ENCODE measurements around the gene BHLHA9.
"Not testable (repeated sequence)": the region's sequence is repeated elsewhere in the genome, so short reads cannot be mapped to it uniquely, and the experiment has no call there.

The BHLHA9 gene

DNA sequence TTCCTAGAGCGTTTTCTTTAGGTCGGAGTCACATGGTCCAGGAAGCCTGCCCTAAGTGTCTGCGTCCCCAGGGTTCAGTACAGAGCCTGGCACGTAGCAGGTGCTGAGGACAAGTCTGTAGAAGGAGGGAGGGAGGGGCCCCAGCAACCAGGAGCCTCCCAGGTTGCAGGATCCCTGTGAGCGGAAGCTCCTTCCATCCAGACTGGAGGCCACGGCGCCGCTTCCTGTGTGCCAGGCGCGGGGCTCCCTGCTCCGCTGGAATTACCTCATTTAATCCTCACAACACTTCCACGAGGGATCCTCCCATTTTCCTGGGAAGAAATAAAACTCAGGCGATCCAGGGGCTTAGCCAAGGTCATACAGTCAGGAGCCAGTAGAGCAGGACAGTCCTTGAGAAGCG, 31.3 kb downstream of the BHLHA9 start:
- no peaks in the 10 kb centered on the region for H3K36me3 ChIP-seq (ENCODE audit: control insufficient read depth, insufficient read depth, low read length)
- peaks cover 10% of the 10 kb centered on the region for H3K4me1 ChIP-seq (ENCODE audit: control insufficient read depth, insufficient read depth, low read length)
- H3K9ac ChIP-seq (ENCODE audit: low read length) = no peak overlapping the region
- no peaks in the 10 kb centered on the region for H3K9me3 ChIP-seq (ENCODE audit: control insufficient read depth, insufficient read depth, low read depth, low read length)
- H3K27me3 ChIP-seq (ENCODE audit: control insufficient read depth, insufficient read depth, low read length) = peaks cover 21% of the 10 kb centered on the region
- no peak overlapping the region for H3K27ac ChIP-seq (ENCODE audit: low read depth, low read length)
- H3K4me3 ChIP-seq (ENCODE audit: low read depth, low read length) = no peak overlapping the region

DNA sequence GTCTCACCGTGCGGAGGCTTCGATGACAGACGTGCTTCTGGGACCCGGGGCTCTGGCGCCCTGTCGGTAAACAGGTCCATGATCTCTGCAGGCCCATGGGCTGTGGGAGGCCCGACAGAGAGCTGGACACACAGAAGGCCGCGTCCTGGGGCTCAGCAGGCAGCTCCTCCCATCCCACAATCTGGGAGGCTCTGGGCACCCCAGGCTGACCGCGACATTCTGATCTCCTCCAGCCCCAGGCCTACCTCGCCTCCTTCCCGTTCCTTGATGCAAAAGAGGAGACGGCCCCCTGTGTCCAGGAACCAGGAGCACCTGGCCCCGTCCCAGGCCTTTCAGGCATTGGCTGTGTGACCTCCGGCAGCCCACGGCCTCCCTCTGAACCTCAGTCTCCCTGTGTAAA, 32.5 kb downstream of the BHLHA9 start:
- H3K27ac ChIP-seq (ENCODE audit: low read depth, low read length) = no peak overlapping the region
- H3K4me1 ChIP-seq (ENCODE audit: control insufficient read depth, insufficient read depth, low read length) = peaks cover 10% of the 10 kb centered on the region
- H3K27me3 ChIP-seq (ENCODE audit: control insufficient read depth, insufficient read depth, low read length) = peaks cover 28% of the 10 kb centered on the region
- H3K36me3 ChIP-seq (ENCODE audit: control insufficient read depth, insufficient read depth, low read length) = no peaks in the 10 kb centered on the region
- H3K9me3 ChIP-seq (ENCODE audit: control insufficient read depth, insufficient read depth, low read depth, low read length) = no peaks in the 10 kb centered on the region
- H3K4me3 ChIP-seq (ENCODE audit: low read depth, low read length) = no peak overlapping the region
- no peak overlapping the region for H3K9ac ChIP-seq (ENCODE audit: low read length)

DNA sequence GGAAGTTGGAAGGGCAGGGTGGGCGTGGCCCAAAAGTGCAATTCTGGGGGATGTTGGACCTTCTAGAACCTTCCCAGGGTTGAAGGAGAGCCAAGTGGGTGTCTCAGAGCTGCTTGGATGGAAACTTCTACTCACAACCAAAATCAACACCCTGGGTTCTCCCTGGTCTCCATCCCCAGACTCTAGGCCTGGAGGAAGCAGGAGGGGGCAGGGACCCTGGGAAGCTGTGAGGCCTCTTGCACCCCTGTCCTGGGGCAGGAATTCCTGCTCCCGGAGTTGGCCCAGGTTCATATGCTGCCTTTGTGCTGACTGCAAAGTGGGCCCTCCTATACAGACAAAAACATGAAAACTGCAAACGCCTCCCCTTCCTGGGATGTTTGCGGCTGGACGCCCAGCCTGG, 34.3 kb downstream of the BHLHA9 start:
- Histone ChIP-seq H3K27me3 (ENCODE audit: control insufficient read depth, insufficient read depth, low read length) (peaks cover 14% of the 10 kb centered on the region; the same call in 1 of the 2 replicates), H3K9me3 (ENCODE audit: control insufficient read depth, insufficient read depth, low read depth, low read length) (no peaks in the 10 kb centered on the region), H3K4me3 (ENCODE audit: low read depth, low read length) (no peak overlapping the region), H3K36me3 (ENCODE audit: control insufficient read depth, insufficient read depth, low read length) (no peaks in the 10 kb centered on the region), H3K9ac (ENCODE audit: low read length) (no peak overlapping the region), H3K4me1 (ENCODE audit: control insufficient read depth, insufficient read depth, low read length) (no peaks in the 10 kb centered on the region), H3K27ac (ENCODE audit: low read depth, low read length) (no peak overlapping the region)

DNA sequence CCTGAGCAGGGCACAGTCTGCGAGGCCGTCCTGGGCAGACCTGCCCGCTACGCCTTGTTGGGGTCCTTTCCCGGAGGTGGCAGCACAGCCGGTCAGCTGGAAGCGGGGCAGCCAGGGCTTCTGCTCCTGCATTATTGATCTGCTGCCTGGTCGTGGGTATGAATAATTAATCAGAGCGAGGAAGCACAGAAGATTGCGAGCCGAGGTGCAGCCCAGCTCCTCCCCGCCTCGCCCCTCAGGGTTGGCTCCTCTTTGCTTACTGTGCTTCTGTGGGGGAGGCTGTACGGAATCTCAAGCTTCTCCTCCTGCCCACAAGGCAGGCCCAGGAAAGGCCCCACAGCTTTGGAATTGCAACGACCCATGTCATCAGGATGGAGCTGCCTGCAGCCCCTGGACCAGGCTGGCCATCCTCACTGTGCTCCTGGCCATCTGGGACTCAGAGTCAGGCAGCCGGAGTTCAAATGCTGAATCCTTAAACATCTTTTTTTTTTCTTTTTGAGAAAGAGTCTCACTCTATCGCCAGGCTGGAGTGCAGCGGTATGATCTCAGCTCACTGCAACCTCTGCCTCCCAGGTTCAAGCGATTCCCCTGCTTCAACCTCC, 34.8 kb downstream of the BHLHA9 start:
- H3K27ac ChIP-seq (ENCODE audit: low read depth, low read length) = no peak overlapping the region
- peaks cover 12% of the 10 kb centered on the region; the same call in 1 of the 2 replicates for H3K27me3 ChIP-seq (ENCODE audit: control insufficient read depth, insufficient read depth, low read length)
- H3K36me3 ChIP-seq (ENCODE audit: control insufficient read depth, insufficient read depth, low read length) = no peaks in the 10 kb centered on the region
- H3K9ac ChIP-seq (ENCODE audit: low read length) = no peak overlapping the region
- no peaks in the 10 kb centered on the region for H3K4me1 ChIP-seq (ENCODE audit: control insufficient read depth, insufficient read depth, low read length)
- H3K9me3 ChIP-seq (ENCODE audit: control insufficient read depth, insufficient read depth, low read depth, low read length) = no peaks in the 10 kb centered on the region
- no peak overlapping the region for H3K4me3 ChIP-seq (ENCODE audit: low read depth, low read length)

DNA sequence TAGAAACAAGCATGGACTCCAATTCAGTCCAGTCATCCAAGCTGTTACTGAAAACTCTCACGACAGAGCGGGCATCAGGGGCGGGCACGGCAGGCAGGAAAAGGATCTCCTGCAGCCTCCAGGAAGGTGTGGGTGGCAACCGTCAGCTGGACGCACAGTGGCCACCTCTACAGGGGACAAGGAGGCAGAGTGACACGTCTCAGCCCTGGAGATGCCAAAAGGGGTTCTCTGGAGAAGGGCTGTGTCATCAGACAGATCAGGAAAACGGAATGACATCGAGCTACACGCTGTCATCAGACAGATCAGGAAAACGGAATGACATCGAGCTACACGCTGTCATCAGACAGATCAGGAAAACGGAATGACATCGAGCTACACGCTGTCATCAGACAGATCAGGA, 37.6 kb downstream of the BHLHA9 start:
- peaks cover 25% of the 10 kb centered on the region; the same call in 1 of the 2 replicates for H3K27me3 ChIP-seq (ENCODE audit: control insufficient read depth, insufficient read depth, low read length)
- not testable (repeated sequence) for H3K27ac ChIP-seq (ENCODE audit: low read depth, low read length); H3K36me3 ChIP-seq (ENCODE audit: control insufficient read depth, insufficient read depth, low read length); H3K9me3 ChIP-seq (ENCODE audit: control insufficient read depth, insufficient read depth, low read depth, low read length); H3K9ac ChIP-seq (ENCODE audit: low read length); H3K4me3 ChIP-seq (ENCODE audit: low read depth, low read length); H3K4me1 ChIP-seq (ENCODE audit: control insufficient read depth, insufficient read depth, low read length)

DNA sequence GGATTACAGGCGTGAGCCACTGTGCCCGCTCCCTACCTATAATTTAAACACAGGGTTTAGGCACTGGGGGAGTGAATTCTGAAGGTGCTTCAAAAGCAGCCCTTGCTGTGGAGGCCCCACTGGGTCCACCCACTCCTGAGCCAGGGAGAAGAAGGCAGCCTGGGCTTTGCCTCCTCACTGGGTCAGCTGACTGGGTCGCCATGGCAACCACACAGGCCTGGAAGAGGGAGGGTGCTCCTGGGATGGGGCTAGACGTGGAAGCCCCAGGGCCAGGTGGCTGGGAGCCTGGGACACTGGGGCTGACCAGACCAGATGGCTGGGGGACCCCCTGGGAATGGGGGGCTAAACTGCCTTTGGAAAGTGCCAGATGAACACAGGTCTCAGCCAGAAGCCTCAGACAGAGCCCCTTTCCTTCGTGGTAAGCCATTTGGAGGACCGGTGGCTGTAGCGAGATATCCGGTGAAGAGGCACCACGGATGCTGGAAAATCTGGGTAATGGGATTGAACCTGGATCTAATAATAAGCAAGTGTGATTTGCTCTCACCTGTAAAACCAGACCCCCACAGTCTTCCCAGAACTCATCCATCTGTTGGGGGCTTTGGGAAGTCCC, 42.1 kb downstream of the BHLHA9 start:
- Histone ChIP-seq H3K27ac (ENCODE audit: low read depth, low read length) (no peak overlapping the region), H3K36me3 (ENCODE audit: control insufficient read depth, insufficient read depth, low read length) (no peaks in the 10 kb centered on the region), H3K27me3 (ENCODE audit: control insufficient read depth, insufficient read depth, low read length) (peaks cover 19% of the 10 kb centered on the region; the same call in 1 of the 2 replicates), H3K9me3 (ENCODE audit: control insufficient read depth, insufficient read depth, low read depth, low read length) (no peaks in the 10 kb centered on the region), H3K4me3 (ENCODE audit: low read depth, low read length) (no peak overlapping the region), H3K9ac (ENCODE audit: low read length) (no peak overlapping the region), H3K4me1 (ENCODE audit: control insufficient read depth, insufficient read depth, low read length) (no peaks in the 10 kb centered on the region)

DNA sequence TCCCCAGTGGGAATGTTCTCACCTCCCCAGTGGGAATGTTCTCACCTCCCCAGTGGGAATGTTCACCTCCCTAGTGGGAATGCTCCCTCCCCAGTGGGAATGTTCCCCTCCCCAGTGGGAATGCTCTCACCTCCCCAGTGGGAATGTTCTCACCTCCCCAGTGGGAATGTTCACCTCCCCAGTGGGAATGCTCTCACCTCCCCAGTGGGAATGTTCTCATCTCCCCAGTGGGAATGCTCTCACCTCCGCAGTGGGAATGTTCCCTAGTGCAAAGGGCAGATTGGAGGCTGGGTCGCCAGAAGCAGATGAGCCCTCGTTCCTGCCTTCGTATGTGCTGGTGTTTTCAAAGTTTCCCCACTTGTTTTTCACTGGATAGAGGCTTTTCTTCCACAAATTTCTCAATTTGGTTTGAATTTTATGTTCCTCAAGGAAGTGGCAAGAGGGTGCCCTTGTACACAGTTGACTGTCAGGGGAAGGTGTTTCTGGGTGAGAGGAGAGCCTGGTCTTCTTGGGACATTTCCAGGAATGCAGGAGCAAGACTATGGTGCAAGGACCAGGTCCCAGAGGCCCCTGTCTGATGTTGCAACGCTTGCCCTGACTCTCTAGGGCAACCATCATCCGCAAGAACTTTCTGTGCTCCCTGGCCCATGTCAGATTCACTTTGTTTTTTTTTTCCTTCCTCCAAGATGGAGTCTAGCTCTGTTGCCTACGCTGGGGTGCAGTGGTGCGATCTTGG, 43.2 kb downstream of the BHLHA9 start:
- no peaks in the 10 kb centered on the region for H3K36me3 ChIP-seq (ENCODE audit: control insufficient read depth, insufficient read depth, low read length)
- H3K9ac ChIP-seq (ENCODE audit: low read length) = no peak overlapping the region
- H3K4me3 ChIP-seq (ENCODE audit: low read depth, low read length) = no peak overlapping the region
- H3K9me3 ChIP-seq (ENCODE audit: control insufficient read depth, insufficient read depth, low read depth, low read length) = no peaks in the 10 kb centered on the region
- H3K27me3 ChIP-seq (ENCODE audit: control insufficient read depth, insufficient read depth, low read length) = peaks cover 14% of the 10 kb centered on the region; the same call in 1 of the 2 replicates
- no peak overlapping the region for H3K27ac ChIP-seq (ENCODE audit: low read depth, low read length)
- no peaks in the 10 kb centered on the region for H3K4me1 ChIP-seq (ENCODE audit: control insufficient read depth, insufficient read depth, low read length)

DNA sequence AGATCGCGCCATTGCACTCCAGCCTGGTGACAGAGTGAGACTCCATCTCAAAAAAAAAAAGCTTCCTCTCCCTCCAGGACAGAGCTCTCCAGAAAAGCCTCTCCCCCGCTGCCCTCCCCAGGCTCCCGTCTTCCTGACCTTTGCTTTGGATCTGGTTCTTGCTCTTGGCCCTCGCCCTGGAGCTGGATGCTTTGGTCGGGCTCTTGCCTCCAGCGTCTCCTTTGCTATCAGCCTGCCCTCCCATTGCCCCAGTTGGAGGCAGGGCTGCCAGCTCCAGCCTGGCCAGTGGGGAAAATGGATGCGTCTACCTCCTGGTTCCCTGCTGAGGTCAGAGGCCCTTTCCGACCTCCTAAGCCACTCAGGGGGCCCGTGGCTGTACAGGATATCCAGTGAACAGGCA, 45.2 kb downstream of the BHLHA9 start:
- no peaks in the 10 kb centered on the region for H3K9me3 ChIP-seq (ENCODE audit: control insufficient read depth, insufficient read depth, low read depth, low read length)
- H3K27ac ChIP-seq (ENCODE audit: low read depth, low read length) = no peak overlapping the region
- no peak overlapping the region for H3K9ac ChIP-seq (ENCODE audit: low read length)
- H3K27me3 ChIP-seq (ENCODE audit: control insufficient read depth, insufficient read depth, low read length) = peaks cover 14% of the 10 kb centered on the region; the same call in 1 of the 2 replicates
- no peaks in the 10 kb centered on the region for H3K36me3 ChIP-seq (ENCODE audit: control insufficient read depth, insufficient read depth, low read length)
- H3K4me3 ChIP-seq (ENCODE audit: low read depth, low read length) = no peak overlapping the region
- H3K4me1 ChIP-seq (ENCODE audit: control insufficient read depth, insufficient read depth, low read length) = no peaks in the 10 kb centered on the region

DNA sequence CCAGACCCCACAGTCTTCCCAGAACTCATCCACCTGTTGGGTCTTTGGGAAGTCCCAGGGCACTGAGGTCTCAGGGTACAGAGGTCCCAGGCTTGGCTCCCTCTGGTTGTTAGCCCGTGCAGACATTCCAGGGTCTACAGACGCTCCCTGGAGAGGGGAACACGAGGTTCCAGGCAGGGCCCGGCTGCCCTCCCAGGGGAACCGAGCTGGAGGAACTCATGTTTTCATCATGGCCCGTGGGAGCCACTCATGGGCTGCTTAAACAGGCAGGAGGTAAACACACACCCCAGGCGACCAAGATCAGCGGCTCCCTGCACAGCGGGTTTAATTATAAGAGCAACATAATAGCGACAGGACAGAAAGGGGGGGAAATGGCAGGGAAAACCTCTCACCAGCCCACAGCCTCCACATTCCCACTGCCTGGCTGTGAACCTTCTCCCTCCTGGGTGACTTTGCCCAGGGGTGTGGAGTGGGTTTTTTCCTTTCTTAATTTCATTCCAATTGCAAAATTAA, 45.7 kb downstream of the BHLHA9 start:
- Histone ChIP-seq H3K4me3 (ENCODE audit: low read depth, low read length) (no peak overlapping the region), H3K4me1 (ENCODE audit: control insufficient read depth, insufficient read depth, low read length) (no peaks in the 10 kb centered on the region), H3K36me3 (ENCODE audit: control insufficient read depth, insufficient read depth, low read length) (no peaks in the 10 kb centered on the region), H3K27ac (ENCODE audit: low read depth, low read length) (no peak overlapping the region), H3K9ac (ENCODE audit: low read length) (no peak overlapping the region), H3K27me3 (ENCODE audit: control insufficient read depth, insufficient read depth, low read length) (peaks cover 14% of the 10 kb centered on the region; the same call in 1 of the 2 replicates), H3K9me3 (ENCODE audit: control insufficient read depth, insufficient read depth, low read depth, low read length) (no peaks in the 10 kb centered on the region)

Measured in HUES6 (cell line).